HL-60 (cell line): ENCODE data around the gene CWF19L2.

ENCODE experiments used
- GABPA ChIP-seq: IDR thresholded peaks from 2 replicates; pipeline ENCODE4 v1.6.1; 2012; ENCODE audit warnings: low read depth
- POLR2AphosphoS5 ChIP-seq: IDR thresholded peaks from 2 replicates; pipeline ENCODE4 v1.6.1; 2012; ENCODE audit warnings: low read depth
- REST ChIP-seq: IDR thresholded peaks from 2 replicates; pipeline ENCODE4 v1.6.1; 2012; ENCODE audit warnings: low read depth; ENCODE audit not compliant: insufficient replicate concordance
- SPI1 ChIP-seq: IDR thresholded peaks from 2 replicates; pipeline ENCODE4 v1.6.1; 2012; ENCODE audit warnings: low read depth, mild to moderate bottlenecking, borderline replicate concordance
- TF ChIP-seq, protein P1 (sequence below): IDR thresholded peaks from one replicate; pipeline ENCODE4 v1.5.1; 2011; ENCODE audit warnings: low read length, control low read depth, inconsistent platforms; ENCODE audit not compliant: insufficient read depth

DNA sequence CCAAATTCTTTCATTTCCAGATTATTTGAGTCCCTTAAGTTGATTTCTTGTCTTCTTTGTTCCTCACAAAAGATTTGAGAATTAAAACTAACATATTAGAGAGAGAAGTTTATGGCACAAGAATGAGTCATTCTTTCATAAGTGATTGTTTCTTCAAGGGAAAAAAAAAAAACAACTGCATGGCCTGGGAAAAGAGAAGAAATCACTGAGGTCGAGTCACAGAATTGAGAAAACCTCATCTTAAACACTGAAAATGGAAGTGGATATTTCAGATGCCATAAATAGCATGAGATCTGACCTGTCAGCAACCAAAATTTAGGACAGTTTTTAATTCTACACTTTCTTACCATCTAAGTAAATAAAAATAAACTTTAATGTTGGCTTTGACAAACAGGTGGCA lies 87.2 kb downstream of the CWF19L2 start:
- TF ChIP-seq, protein P1, sequence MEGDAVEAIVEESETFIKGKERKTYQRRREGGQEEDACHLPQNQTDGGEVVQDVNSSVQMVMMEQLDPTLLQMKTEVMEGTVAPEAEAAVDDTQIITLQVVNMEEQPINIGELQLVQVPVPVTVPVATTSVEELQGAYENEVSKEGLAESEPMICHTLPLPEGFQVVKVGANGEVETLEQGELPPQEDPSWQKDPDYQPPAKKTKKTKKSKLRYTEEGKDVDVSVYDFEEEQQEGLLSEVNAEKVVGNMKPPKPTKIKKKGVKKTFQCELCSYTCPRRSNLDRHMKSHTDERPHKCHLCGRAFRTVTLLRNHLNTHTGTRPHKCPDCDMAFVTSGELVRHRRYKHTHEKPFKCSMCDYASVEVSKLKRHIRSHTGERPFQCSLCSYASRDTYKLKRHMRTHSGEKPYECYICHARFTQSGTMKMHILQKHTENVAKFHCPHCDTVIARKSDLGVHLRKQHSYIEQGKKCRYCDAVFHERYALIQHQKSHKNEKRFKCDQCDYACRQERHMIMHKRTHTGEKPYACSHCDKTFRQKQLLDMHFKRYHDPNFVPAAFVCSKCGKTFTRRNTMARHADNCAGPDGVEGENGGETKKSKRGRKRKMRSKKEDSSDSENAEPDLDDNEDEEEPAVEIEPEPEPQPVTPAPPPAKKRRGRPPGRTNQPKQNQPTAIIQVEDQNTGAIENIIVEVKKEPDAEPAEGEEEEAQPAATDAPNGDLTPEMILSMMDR: no peak
- TF ChIP-seq POLR2AphosphoS5 (no peak), GABPA (no peak), REST (no peak), SPI1 (no peak)
